Measurements from ENCODE around the gene SLC39A11.

The SLC39A11 gene

DNA sequence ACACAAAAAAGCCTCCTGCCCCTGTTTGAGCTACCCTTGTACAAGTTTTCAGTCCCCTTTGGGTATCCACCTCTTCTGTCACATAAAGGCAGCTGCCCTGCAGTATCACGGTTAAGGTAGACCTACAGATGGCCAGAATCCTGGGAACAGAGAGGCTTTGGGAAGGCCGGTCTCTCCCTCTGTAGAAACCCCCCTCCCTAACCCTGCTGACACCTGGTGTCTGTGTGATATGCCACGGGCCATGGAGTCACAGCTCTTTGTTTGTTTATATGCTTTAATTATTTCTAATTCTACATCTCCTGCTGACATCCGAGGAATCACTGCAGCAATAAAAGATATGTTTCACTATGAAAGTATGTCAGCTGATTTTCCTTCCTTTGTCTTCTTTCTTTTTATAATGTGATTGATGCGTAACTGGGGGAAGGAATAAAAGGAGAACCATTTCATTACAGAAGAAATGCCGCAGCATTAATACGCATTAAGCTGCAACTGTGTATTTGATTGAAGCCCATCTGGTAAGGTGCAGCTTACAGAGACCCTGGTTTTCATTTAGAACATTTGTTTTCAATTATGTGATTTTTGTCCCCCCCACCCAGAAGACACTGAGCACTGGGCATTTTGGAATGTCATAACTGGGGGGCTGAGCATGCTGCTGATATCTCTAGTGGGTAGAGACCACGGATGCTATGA lies 142.1 kb downstream of the SLC39A11 start:
- 98% methylated on average over 4 of the region's 8 CpGs for WGBS
- no peak overlapping the region for H3K27ac ChIP-seq (ENCODE audit: low read length, poor library complexity, severe bottlenecking)
- peaks cover 14% of the 10 kb centered on the region for H3K79me1 ChIP-seq (replicated peaks; ENCODE audit: low read length, poor library complexity, severe bottlenecking)
- no peak overlapping the region for H2AK5ac ChIP-seq (ENCODE audit: low read length, severe bottlenecking)
- no peak overlapping the region for H4K8ac ChIP-seq (ENCODE audit: low read length)
- no peak overlapping the region for H3K23ac ChIP-seq (ENCODE audit: low read length in 2 of 2)
- no peaks in the 10 kb centered on the region for H3K9me3 ChIP-seq (ENCODE audit: control insufficient read depth, low read length)
- H3K4me1 ChIP-seq (ENCODE audit: control insufficient read depth, insufficient read depth, low read depth, low read length) = peaks cover 6% of the 10 kb centered on the region
- no peak overlapping the region for H3K14ac ChIP-seq (ENCODE audit: low read length in 2 of 2)
- no peaks in the 10 kb centered on the region for H3K36me3 ChIP-seq (ENCODE audit: control insufficient read depth in 1 of 2, insufficient read depth in 2 of 2, low read depth in 1 of 2, low read length in 2 of 2)
- H3K18ac ChIP-seq (ENCODE audit: low read depth in 1 of 2, low read length in 2 of 2) = no peak overlapping the region
- H4K91ac ChIP-seq (ENCODE audit: low read length) = no peak overlapping the region
- H3K9ac ChIP-seq (ENCODE audit: low read length) = no peak overlapping the region
- no peak overlapping the region for H2BK5ac ChIP-seq (ENCODE audit: low read depth, low read length, poor library complexity, severe bottlenecking)
- H3K4ac ChIP-seq (ENCODE audit: low read depth in 1 of 2, low read length in 2 of 2) = no peak overlapping the region
- H2BK12ac ChIP-seq (ENCODE audit: low read length in 2 of 2) = no peak overlapping the region
- no peak for DNase-seq
- no peak overlapping the region for H2BK120ac ChIP-seq (ENCODE audit: low read depth, low read length)
- H3K4me2 ChIP-seq (ENCODE audit: low read length, poor library complexity, severe bottlenecking) = no peak overlapping the region
- no peak overlapping the region for H2BK15ac ChIP-seq (ENCODE audit: low read depth, poor library complexity, severe bottlenecking)
- no peak overlapping the region for H2AFZ ChIP-seq (ENCODE audit: low read depth, low read length)
- H3K4me3 ChIP-seq (ENCODE audit: insufficient read depth in 1 of 2, low read depth in 1 of 2, low read length in 2 of 2) = no peak overlapping the region
- H3K27me3 ChIP-seq (ENCODE audit: control insufficient read depth in 1 of 2, insufficient read depth in 1 of 2, low read length in 2 of 2) = no peaks in the 10 kb centered on the region

DNA sequence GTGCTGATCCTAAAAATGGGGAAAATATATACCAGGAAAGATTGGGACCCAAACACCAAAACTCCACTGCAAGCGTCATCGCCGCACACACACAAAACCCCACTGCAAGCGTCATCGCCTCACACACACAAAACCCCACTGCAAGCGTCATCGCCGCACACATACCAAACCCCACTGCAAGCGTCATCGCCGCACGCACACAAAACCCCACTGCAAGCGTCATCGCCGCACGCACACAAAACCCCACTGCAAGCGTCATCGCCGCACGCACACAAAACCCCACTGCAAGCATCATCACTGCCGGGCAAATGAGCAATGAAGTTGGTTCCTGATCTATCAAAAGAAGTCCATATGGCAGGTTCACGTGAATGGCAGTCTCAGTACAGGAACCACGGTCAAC lies 144.4 kb downstream of the SLC39A11 start:
- WGBS = 98% methylated on average over 23 of the region's 23 CpGs
- Histone ChIP-seq H3K36me3 (ENCODE audit: control insufficient read depth in 1 of 2, insufficient read depth in 2 of 2, low read depth in 1 of 2, low read length in 2 of 2) (no peaks in the 10 kb centered on the region), H2BK120ac (ENCODE audit: low read depth, low read length) (no peak overlapping the region), H3K4me2 (ENCODE audit: low read length, poor library complexity, severe bottlenecking) (no peak overlapping the region), H3K23ac (ENCODE audit: low read length in 2 of 2) (no peak overlapping the region), H2BK5ac (ENCODE audit: low read depth, low read length, poor library complexity, severe bottlenecking) (no peak overlapping the region), H3K4ac (ENCODE audit: low read depth in 1 of 2, low read length in 2 of 2) (no peak overlapping the region), H3K4me3 (ENCODE audit: insufficient read depth in 1 of 2, low read depth in 1 of 2, low read length in 2 of 2) (no peak overlapping the region), H3K9ac (ENCODE audit: low read length) (no peak overlapping the region), H4K8ac (ENCODE audit: low read length) (no peak overlapping the region), H2AK5ac (ENCODE audit: low read length, severe bottlenecking) (no peak overlapping the region), H2AFZ (ENCODE audit: low read depth, low read length) (no peak overlapping the region), H4K91ac (ENCODE audit: low read length) (no peak overlapping the region), H3K79me1 (replicated peaks; ENCODE audit: low read length, poor library complexity, severe bottlenecking) (peaks cover 10% of the 10 kb centered on the region), H2BK12ac (ENCODE audit: low read length in 2 of 2) (no peak overlapping the region), H3K18ac (ENCODE audit: low read depth in 1 of 2, low read length in 2 of 2) (no peak overlapping the region), H3K14ac (ENCODE audit: low read length in 2 of 2) (no peak overlapping the region), H3K27me3 (ENCODE audit: control insufficient read depth in 1 of 2, insufficient read depth in 1 of 2, low read length in 2 of 2) (no peaks in the 10 kb centered on the region), H2BK15ac (ENCODE audit: low read depth, poor library complexity, severe bottlenecking) (no peak overlapping the region), H3K9me3 (ENCODE audit: control insufficient read depth, low read length) (no peaks in the 10 kb centered on the region), H3K4me1 (ENCODE audit: control insufficient read depth, insufficient read depth, low read depth, low read length) (peaks cover 4% of the 10 kb centered on the region), H3K27ac (ENCODE audit: low read length, poor library complexity, severe bottlenecking) (no peak overlapping the region)
- DNase-seq = no peak

DNA sequence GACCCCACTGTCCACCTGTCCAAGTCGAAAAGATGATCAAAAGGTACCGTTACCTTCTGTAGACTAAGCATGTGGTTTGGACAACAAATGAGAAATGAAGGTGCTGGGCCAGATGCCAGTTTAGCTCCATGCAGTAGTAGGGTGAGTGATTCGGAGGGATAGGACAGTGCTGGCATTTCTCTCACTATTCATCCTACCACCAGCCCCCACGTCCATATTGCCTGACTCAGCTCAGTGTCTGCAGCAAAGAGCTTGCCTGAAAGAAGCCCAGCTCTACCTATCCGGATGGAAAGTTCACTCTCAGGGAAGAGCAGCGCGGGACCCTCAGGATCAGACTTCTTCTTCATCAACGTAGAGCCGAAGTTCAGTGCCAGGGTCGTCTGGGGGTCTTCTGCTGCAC lies 145.0 kb downstream of the SLC39A11 start:
- no peak overlapping the region for H3K23ac ChIP-seq (ENCODE audit: low read length in 2 of 2)
- H3K14ac ChIP-seq (ENCODE audit: low read length in 2 of 2) = no peak overlapping the region
- no peak overlapping the region for H2BK5ac ChIP-seq (ENCODE audit: low read depth, low read length, poor library complexity, severe bottlenecking)
- H3K4me1 ChIP-seq (ENCODE audit: control insufficient read depth, insufficient read depth, low read depth, low read length) = peaks cover 2% of the 10 kb centered on the region
- H3K27me3 ChIP-seq (ENCODE audit: control insufficient read depth in 1 of 2, insufficient read depth in 1 of 2, low read length in 2 of 2) = no peaks in the 10 kb centered on the region
- H2BK120ac ChIP-seq (ENCODE audit: low read depth, low read length) = no peak overlapping the region
- H3K4ac ChIP-seq (ENCODE audit: low read depth in 1 of 2, low read length in 2 of 2) = no peak overlapping the region
- WGBS = 97% methylated on average over 10 of the region's 10 CpGs
- H2AFZ ChIP-seq (ENCODE audit: low read depth, low read length) = no peak overlapping the region
- H4K91ac ChIP-seq (ENCODE audit: low read length) = no peak overlapping the region
- H3K18ac ChIP-seq (ENCODE audit: low read depth in 1 of 2, low read length in 2 of 2) = no peak overlapping the region
- peaks cover 10% of the 10 kb centered on the region for H3K79me1 ChIP-seq (replicated peaks; ENCODE audit: low read length, poor library complexity, severe bottlenecking)
- no peak overlapping the region for H3K27ac ChIP-seq (ENCODE audit: low read length, poor library complexity, severe bottlenecking)
- H3K4me3 ChIP-seq (ENCODE audit: insufficient read depth in 1 of 2, low read depth in 1 of 2, low read length in 2 of 2) = no peak overlapping the region
- no peak overlapping the region for H3K4me2 ChIP-seq (ENCODE audit: low read length, poor library complexity, severe bottlenecking)
- no peak for DNase-seq
- no peak overlapping the region for H2BK15ac ChIP-seq (ENCODE audit: low read depth, poor library complexity, severe bottlenecking)
- H3K36me3 ChIP-seq (ENCODE audit: control insufficient read depth in 1 of 2, insufficient read depth in 2 of 2, low read depth in 1 of 2, low read length in 2 of 2) = peaks cover 0 to 2% of the 10 kb centered on the region in 2 experiments
- H4K8ac ChIP-seq (ENCODE audit: low read length) = no peak overlapping the region
- H2AK5ac ChIP-seq (ENCODE audit: low read length, severe bottlenecking) = no peak overlapping the region
- H2BK12ac ChIP-seq (ENCODE audit: low read length in 2 of 2) = no peak overlapping the region
- no peaks in the 10 kb centered on the region for H3K9me3 ChIP-seq (ENCODE audit: control insufficient read depth, low read length)
- H3K9ac ChIP-seq (ENCODE audit: low read length) = no peak overlapping the region

DNA sequence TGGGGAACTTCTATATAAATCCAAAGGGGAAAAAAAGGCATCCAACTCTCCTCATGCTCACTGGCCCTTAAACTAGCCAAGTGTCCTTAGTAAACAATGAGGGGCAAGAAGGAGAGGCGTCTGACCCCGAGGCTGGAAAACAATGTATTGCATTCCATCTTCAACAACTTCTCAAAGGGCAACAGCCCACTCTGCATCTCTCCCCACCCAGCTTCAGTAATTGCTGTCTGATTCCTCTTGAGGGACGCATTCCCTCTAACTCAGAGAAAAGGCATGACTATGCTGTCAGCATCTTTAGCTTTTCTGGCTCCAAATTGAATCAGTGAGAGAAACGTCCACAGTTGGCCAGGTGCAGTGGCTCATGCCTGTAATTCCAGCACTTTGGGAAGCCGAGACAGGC lies 145.8 kb downstream of the SLC39A11 start:
- Histone ChIP-seq H3K4me3 (ENCODE audit: insufficient read depth in 1 of 2, low read depth in 1 of 2, low read length in 2 of 2) (no peak overlapping the region), H3K9ac (ENCODE audit: low read length) (no peak overlapping the region), H2BK12ac (ENCODE audit: low read length in 2 of 2) (no peak overlapping the region), H3K18ac (ENCODE audit: low read depth in 1 of 2, low read length in 2 of 2) (no peak overlapping the region), H2AFZ (ENCODE audit: low read depth, low read length) (no peak overlapping the region), H2AK5ac (ENCODE audit: low read length, severe bottlenecking) (no peak overlapping the region), H3K14ac (ENCODE audit: low read length in 2 of 2) (no peak overlapping the region), H3K23ac (ENCODE audit: low read length in 2 of 2) (no peak overlapping the region), H3K4me2 (ENCODE audit: low read length, poor library complexity, severe bottlenecking) (no peak overlapping the region), H3K27ac (ENCODE audit: low read length, poor library complexity, severe bottlenecking) (no peak overlapping the region), H3K4me1 (ENCODE audit: control insufficient read depth, insufficient read depth, low read depth, low read length) (no peaks in the 10 kb centered on the region), H3K27me3 (ENCODE audit: control insufficient read depth in 1 of 2, insufficient read depth in 1 of 2, low read length in 2 of 2) (no peaks in the 10 kb centered on the region), H2BK5ac (ENCODE audit: low read depth, low read length, poor library complexity, severe bottlenecking) (no peak overlapping the region), H4K91ac (ENCODE audit: low read length) (no peak overlapping the region), H2BK120ac (ENCODE audit: low read depth, low read length) (no peak overlapping the region), H3K4ac (ENCODE audit: low read depth in 1 of 2, low read length in 2 of 2) (no peak overlapping the region), H3K79me1 (replicated peaks; ENCODE audit: low read length, poor library complexity, severe bottlenecking) (peaks cover 7% of the 10 kb centered on the region), H4K8ac (ENCODE audit: low read length) (no peak overlapping the region), H3K36me3 (ENCODE audit: control insufficient read depth in 1 of 2, insufficient read depth in 2 of 2, low read depth in 1 of 2, low read length in 2 of 2) (peaks cover 0 to 5% of the 10 kb centered on the region in 2 experiments), H3K9me3 (ENCODE audit: control insufficient read depth, low read length) (no peaks in the 10 kb centered on the region), H2BK15ac (ENCODE audit: low read depth, poor library complexity, severe bottlenecking) (no peak overlapping the region)
- no peak for DNase-seq
- 92% methylated on average over 5 of the region's 5 CpGs for WGBS

Measured in mesenchymal stem cell (in vitro differentiated cells and primary cell).